Esophagus muscularis mucosa (tissue), 4 donors: ENCODE data around the gene SP100.

Experiments used
- CTCF ChIP-seq, 3 experiments: fragments of 200-600 bp in 2 of 3; fragments of 450-650 bp in 1 of 3; sonication (generic) in 2 of 3; IDR thresholded peaks; one replicate each; pipeline ENCODE4 v1.5.1; 2017 to 2019; ENCODE audit warnings: antibody characterized with exemption in 3 of 3, mild to moderate bottlenecking in 2 of 3, moderate library complexity in 1 of 3
- EP300 ChIP-seq: sonication (generic); formaldehyde crosslinking; IDR thresholded peaks from one replicate; pipeline ENCODE4 v1.6.1; 2017; ENCODE audit warnings: antibody characterized with exemption
- POLR2A ChIP-seq: fragments of 450-650 bp; IDR thresholded peaks from one replicate; pipeline ENCODE4 v1.6.1; 2017; ENCODE audit warnings: antibody characterized with exemption, moderate library complexity, mild to moderate bottlenecking, low read depth
- POLR2AphosphoS5 ChIP-seq, 2 donors: sonication (generic); formaldehyde crosslinking; IDR thresholded peaks; one replicate each; pipeline ENCODE4 v1.6.1; 2017; ENCODE audit warnings: antibody characterized with exemption in 2 of 2

- TF ChIP-seq CTCF (IDR thresholded peaks at IDR 0.05) (no peak), POLR2AphosphoS5 (IDR thresholded peaks at IDR 0.05) (no peak), POLR2A (no peak), EP300 (no peak)
Measured at GRCh38 chr2:230502593-230502992, 86.6 kb downstream of the SP100 start.
